GM18907 (cell line): Measurements from ENCODE around the gene TNK1.

Source experiments
- ATAC-seq: cut with Tn5 transposase; IDR thresholded peaks from one replicate; pipeline ENCODE4 v1.9.1; 2021; ENCODE audit warnings: mild to moderate bottlenecking, moderate library complexity; ENCODE audit not compliant: unreplicated experiment

Gene TNK1

DNA sequence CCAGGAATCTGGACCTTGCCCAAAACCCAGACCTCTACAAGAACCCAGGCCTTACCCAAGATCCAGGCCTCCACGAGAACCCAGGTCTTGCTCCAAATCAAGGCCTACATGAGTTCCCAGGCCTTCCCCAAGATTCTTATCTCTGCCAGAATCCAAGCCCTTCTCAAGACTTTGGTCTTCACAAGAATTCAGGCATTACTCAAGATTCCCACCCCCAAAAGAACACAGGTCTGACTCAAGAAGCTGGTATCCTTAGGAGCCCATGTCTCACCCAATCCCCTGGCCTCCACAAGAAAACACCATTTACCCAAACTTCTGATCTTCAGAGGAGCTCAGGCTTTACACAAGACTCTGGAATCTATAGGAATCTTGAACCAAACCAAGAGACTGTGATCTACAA lies 50.3 kb downstream of the TNK1 start:
- ATAC-seq = no peak

DNA sequence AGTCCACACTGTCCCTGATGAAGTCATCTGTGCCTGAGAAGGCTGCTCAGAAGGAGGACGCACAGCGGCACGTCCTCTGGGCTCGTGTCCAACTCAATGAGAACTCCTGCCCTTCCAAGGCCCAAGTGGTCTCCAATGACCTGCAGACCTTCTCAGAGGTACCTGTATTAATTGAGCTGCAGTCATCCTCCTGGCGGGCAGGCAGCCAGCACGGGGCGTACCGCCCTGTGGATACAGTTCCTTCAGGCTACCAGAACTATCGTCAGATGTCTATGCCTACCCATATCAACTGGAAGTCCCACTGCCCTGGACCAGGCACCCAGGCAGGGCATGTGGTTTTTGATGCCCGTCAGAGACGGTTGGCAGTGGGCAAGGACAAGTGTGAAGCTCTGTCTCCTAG lies 51.4 kb downstream of the TNK1 start:
- no peak for ATAC-seq

DNA sequence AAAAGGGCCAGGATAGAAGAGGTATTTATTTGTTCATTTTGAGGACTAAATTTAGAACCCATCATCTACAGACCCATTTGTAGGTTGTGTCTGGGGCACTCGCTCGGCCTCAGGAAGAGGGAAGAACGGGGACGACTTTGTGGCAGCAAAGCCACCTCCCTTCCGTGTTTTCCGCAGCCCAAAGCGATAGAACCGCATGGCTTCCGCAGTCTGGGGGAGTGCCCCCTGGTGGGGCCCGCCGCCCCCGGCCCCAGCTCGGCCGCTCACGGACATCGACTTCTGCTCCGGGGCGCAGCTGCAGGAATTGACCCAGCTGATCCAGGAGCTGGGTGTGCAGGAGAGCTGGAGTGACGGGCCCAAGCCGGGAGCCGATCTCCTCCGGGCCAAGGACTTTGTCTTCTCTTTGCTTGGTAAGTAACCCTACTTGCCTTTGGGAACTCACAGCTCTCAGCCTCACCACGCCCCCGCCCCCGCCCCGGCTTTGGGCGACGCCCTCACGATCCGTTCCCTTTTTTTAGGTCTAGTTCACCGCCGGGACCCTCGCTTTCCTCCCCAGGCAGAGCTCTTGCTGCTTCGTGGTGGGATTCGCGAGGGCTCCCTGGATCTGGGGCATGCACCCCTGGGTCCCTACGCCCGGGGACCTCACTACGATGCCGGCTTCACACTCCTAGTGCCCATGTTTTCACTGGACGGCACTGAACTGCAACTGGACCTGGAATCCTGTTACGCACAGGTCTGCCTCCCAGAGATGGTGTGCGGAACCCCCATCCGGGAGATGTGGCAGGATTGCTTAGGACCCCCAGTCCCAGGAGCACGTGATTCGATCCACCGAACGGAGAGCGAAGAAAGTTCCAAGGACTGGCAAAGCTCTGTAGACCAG lies 55.0 kb downstream of the TNK1 start:
- peak; percentile 24 for ATAC-seq

DNA sequence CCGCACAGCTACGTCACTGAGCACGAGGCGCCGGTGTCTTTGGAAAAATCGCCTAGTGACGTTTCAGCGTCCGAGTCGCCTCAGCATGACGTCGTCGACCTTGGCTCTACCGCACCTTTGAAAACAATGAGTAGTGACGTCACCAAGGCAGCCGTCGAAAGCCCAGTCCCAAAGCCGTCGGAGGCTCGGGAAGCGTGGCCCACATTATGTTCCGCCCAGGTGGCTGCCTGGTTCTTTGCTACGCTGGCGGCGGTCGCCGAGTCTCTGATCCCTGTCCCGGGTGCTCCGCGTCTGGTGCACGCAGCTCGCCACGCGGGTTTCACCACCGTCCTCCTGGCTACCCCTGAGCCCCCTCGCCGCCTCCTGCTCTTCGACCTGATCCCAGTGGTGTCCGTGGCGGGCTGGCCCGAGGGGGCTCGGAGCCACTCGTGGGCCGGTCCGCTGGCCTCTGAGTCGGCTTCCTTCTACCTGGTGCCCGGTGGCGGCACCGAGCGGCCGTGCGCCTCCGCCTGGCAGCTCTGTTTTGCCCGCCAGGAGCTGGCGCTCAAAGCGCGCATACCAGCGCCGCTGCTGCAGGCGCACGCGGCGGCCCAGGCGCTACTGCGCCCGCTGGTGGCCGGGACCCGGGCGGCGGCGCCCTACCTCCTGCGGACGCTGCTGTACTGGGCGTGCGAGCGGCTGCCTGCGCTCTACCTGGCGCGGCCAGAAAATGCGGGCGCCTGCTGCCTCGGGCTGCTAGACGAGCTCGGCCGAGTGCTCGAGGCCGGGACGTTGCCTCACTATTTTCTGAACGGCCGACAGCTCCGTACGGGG lies 55.9 kb downstream of the TNK1 start:
- ATAC-seq = peak; percentile 33

DNA sequence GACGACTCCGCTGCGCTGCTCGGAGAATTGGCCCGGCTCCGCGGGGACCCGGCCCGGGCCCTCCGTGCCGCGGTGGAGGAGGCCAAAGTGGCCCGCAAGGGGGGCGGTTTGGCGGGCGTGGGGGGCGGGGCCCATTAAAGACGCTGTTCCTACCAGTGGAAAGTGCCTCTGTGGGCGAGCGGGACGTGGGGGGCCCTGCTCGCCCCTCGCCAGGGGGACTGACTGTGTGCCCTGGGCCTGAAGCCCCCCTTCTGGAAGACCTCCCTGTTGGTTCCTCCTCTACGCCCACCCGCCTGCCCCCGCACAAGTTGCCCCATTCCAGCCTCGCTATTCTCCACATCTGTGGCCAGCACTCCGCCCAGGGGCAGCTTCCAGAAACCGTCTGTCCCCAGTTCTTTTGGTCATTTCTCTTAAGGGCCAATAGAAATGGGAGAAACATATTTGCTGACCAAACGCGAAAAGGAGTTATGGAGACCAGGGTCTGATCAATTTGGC lies 56.5 kb downstream of the TNK1 start:
- no peak for ATAC-seq

DNA sequence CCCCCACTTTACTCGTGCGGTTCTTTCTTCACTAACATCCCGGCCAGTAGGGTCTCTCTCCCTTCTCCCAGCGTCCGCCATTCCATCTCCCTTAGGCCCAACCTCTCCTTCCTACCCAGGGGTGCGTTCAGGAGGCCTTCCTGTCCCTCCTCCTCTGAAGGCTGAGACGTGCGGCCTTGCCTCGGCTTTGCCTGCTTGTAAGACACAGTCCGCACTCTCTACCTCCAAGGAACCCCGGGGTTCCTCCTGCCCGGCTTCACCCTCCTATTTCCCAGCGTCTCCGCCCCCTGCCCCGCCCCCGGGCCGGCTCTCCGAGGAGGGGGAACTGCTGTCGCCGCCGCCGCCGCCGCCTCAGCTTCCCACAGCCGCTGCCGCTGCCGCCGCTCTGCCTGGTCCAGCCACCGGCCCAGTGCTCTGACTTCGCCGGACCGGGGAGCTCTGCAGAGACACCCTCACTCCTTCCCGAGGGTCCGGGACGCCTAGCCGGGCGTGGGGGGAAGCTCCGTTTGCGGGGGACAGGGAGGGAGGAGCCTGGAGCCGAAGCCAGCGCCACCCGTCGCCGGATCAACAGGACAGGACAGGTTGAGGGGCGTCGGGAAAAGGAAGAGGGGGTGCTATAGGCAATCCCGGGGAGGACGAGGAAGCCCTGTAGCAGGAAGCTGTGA lies 57.2 kb downstream of the TNK1 start:
- ATAC-seq = no peak

DNA sequence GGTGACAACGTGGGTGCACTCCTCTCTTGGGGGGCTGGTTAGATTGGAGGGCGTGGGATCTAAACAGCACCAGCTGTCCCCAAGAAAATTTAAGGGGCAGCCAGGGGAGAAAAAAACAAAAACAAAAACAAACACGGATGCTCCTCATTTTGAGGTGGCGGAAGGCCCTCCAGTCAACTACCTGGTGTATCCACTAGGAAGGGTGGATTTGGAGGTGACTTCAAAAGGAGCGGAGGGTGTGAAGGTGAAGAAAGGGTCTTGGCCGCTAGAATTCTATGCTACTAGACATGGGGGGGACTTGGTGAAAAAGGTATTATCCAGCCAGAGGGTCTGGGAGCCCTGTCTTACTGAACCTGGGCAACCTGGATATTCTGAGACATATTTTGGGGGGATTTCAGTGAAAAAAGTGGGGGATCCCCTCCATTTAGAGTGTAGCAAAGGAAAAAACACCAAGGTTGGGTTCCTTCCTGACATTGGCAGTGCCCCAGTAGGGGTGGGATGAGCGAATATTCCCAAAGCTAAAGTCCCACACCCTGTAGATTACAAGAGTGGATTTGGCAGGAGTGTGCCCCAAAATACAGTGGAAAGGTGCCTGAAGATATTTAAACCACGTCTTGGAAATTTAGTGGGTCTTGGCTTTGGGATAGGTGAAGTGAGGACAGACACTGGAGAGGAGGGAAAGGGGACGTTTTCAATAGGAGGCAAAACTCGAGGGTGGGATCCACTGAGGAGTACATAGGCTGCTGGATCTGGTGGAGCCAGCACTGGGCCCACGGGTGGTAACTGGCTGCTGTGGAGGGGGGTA lies 58.0 kb downstream of the TNK1 start:
- no peak for ATAC-seq
